Activated T-helper 2 cell treated with anti-CD3 and anti-CD28 coated beads, Interferon-gamma antibody, Interleukin-2, Interleukin-4, amounts not matched to agents 10 μg/mL and 5 μg/mL and 100 μg/mL, durations not matched to agents 14 hours and 24 hours and 36 hours (primary cell): Measurements from ENCODE around the gene CEP170. TPM values are rescaled to one million over a fixed set of nuclear protein-coding genes. Genes with fewer than 3 reads are reported as not detected.
"Not testable (repeated sequence)": the region's sequence is repeated elsewhere in the genome, so short reads cannot be mapped to it uniquely, and the experiment has no call there.

Experiments used
- DNase-seq: peaks from one replicate; pipeline ENCODE4 v3.0.0; 2021; ENCODE audit warnings: low spot score
- H3K27ac Mint-ChIP-seq: one replicate; pipeline ENCODE4 v1.8.0; 2021; ENCODE audit warnings: mixed read lengths
- H3K27me3 Mint-ChIP-seq: one replicate; pipeline ENCODE4 v1.8.0; 2021; ENCODE audit warnings: low read depth, mixed read lengths
- H3K36me3 Mint-ChIP-seq: one replicate; pipeline ENCODE4 v1.8.0; 2021; ENCODE audit warnings: low read depth, mixed read lengths
- H3K4me1 Mint-ChIP-seq: one replicate; pipeline ENCODE4 v1.8.0; 2021; ENCODE audit warnings: low read depth, mixed read lengths
- H3K4me3 Mint-ChIP-seq: one replicate; pipeline ENCODE4 v1.8.0; 2021; ENCODE audit warnings: low read depth, mild to moderate bottlenecking, moderate library complexity, mixed read lengths
- H3K9me3 Mint-ChIP-seq: one replicate; pipeline ENCODE4 v1.8.0; 2021; ENCODE audit warnings: mixed read lengths
- intact Hi-C: fragments of 100-400 bp; cut with micrococcal nuclease; formaldehyde crosslinking; loops from one replicate; pipeline ENCODE4 v1.15.1; 2023
- total RNA-seq: library from RNA; stranded (reverse); gene quantifications from 2 replicates; pipeline ENCODE4 v1.2.3, GENCODE V29; 2022

The CEP170 gene
- total RNA-seq, 1 donor from 2014 or later: 50.6 TPM

DNA sequence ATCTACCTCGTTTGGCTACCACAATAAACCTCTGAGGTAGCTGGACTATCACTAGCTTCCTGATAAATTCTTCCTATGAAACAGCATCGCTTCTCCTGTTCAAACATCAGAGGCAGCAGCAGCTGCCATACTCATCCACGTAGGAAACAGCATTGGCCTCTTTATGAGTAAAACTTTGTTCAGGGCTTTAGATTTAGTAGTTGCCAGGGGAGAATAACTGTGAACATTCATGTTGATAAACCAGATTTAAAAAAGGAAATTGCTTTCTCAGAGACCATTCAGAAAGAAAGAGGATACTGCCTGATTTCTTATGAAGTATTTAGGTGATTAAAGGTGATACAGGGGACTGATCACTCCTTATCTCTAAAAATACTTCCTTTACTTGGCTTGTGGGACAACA, 7.2 kb downstream of the CEP170 start:
- intact Hi-C loops: no loop called here
- Mint-ChIP-seq H3K4me3 (no peak overlapping the region), H3K27ac (no peak overlapping the region), H3K36me3 (peaks cover 27% of the 10 kb centered on the region), H3K4me1 (peaks cover 16% of the 10 kb centered on the region), H3K9me3 (peaks cover 3% of the 10 kb centered on the region), H3K27me3 (no peaks in the 10 kb centered on the region)
- no peak for DNase-seq

DNA sequence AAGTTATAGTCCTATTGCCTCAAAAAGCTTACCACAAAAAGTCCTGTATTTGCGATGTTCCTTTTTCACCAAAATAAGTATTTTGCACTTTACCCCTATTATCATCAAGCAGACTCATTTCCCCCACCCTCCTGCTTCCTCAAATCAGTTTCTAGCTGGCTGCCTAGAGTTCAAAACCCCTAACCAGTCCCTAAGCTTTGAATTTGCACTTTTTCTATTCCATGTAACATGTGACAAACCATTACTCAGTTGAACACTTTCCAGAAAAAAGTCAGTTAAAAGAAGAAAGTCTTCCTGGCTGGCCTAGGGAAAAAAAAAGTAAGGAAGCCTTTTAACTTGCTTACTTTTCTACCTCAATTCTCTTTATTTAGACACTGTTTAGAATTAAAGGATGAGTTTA, 8.2 kb downstream of the CEP170 start:
- Mint-ChIP-seq H3K4me3 (no peak overlapping the region), H3K27ac (no peak overlapping the region), H3K27me3 (no peaks in the 10 kb centered on the region), H3K4me1 (peaks cover 14% of the 10 kb centered on the region), H3K36me3 (peaks cover 33% of the 10 kb centered on the region), H3K9me3 (peaks cover 4% of the 10 kb centered on the region)
- intact Hi-C loops: no loop called here
- DNase-seq: no peak

DNA sequence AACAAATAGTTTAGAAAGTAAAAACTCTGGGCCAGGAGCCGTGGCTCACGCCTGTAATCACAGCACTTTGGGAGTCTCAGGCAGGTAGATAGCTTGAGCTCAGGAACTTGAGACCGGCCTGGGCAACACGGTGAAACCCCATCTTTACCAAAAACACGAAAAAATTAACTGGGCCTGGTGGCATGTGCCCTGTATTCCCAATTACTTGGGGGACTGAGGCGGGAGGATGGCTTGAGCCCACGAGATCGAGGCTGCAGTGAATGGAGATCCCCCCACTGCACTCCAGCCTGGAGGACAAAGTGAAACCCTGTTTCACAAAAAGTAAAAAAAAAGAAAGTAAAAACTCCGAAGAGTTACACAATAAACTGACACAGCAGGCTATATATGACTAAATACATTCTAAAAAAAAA, 10.6 kb downstream of the CEP170 start:
- H3K36me3 Mint-ChIP-seq: peaks cover 39% of the 10 kb centered on the region
- H3K27ac Mint-ChIP-seq: no peak overlapping the region
- no peak for DNase-seq
- H3K27me3 Mint-ChIP-seq: no peaks in the 10 kb centered on the region
- intact Hi-C loops: no loop called here
- H3K4me3 Mint-ChIP-seq: no peak overlapping the region
- peaks cover 11% of the 10 kb centered on the region for H3K4me1 Mint-ChIP-seq
- peaks cover 5% of the 10 kb centered on the region for H3K9me3 Mint-ChIP-seq

DNA sequence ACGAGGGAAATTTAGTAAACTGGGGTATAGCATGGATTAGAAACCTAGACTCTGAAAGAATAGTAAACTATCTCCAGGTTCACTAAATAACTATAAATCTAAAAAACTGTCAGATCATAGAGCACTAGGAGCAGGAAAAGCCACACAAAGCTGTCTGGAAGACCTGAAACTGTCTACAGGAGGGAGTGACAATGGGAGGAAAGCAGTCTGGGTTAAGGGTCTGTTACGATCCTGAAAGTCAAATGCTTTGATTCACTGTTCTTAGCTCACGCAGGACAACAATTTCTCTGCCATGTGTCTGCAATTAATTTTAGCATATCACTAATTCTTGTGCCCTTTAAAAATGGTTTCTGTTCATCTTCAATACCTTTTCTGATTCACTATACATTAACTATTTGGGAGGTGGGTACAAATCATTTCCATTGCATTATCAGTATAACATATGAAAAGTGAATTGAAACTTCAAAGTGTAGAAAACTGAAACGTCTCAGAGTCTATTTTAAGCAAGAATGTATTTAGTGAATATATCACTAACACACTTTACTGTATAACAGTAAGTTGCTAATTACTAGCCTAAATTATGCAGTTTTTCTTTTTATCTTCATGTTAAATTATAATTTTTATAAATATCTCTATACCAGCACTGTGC, 18.4 kb downstream of the CEP170 start:
- no peak overlapping the region for H3K27ac Mint-ChIP-seq

DNA sequence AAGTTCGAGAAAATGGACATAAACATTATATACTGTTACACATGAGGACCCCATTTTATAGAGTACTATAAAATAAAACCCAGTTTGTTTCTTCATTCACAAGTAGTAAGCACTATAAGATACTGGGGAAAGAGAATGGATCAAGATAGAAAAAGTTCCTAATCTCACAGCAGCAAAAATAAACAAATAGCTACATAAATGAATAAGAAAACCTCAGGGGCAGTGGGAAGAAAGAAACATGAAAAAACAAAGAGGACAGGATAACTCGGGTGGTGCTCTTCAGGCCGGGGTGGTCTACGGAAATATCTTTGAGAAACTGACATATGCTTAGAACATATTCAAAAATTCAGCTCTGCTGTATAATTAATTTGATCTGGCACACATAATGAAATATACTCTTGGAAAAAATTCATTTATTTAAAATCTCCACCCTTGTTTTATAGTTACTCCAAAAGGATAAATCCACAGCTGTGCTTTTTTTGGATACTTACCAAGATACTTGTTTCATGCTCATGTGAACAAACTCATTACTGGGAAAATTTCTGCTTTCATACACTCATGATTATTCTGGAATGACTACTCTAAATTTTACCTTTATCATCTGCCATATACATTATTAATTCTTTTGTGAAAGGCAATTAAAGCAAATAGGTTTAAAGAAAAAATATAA, 20.0 kb downstream of the CEP170 start:
- H3K27me3 Mint-ChIP-seq: no peaks in the 10 kb centered on the region
- H3K27ac Mint-ChIP-seq: no peak overlapping the region
- H3K9me3 Mint-ChIP-seq: peaks cover 42% of the 10 kb centered on the region
- H3K36me3 Mint-ChIP-seq: peaks cover 64% of the 10 kb centered on the region
- intact Hi-C loops: no loop called here
- no peaks in the 10 kb centered on the region for H3K4me1 Mint-ChIP-seq
- no peak overlapping the region for H3K4me3 Mint-ChIP-seq
- DNase-seq: no peak

More for the DNA sequence above, 18.4 kb downstream of the CEP170 start:
- H3K36me3 Mint-ChIP-seq: peaks cover 59% of the 10 kb centered on the region
- peaks cover 32% of the 10 kb centered on the region for H3K9me3 Mint-ChIP-seq
- H3K27me3 Mint-ChIP-seq: no peaks in the 10 kb centered on the region
- intact Hi-C loops: no loop called here
- DNase-seq: no peak
- no peaks in the 10 kb centered on the region for H3K4me1 Mint-ChIP-seq
- H3K4me3 Mint-ChIP-seq: no peak overlapping the region

DNA sequence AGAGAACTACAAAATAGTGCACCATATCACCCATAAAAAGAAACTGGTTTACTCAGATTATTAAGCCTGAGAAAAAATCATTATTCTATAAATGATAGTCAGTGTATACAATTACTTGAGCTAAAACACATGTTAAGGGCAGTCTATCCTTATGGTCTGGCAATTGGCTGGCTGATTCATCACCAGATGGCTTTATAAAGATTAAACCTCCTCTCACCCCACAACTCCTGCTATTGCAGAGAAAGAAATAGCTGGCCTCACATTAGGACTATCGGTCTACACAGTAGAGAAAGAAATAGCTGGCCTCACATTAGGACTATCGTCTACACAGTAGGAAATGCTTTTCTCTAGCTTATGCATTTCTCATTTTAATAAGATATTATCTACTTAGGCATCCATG, 21.2 kb downstream of the CEP170 start:
- Mint-ChIP-seq H3K4me3 (no peak overlapping the region), H3K36me3 (peaks cover 67% of the 10 kb centered on the region), H3K4me1 (no peaks in the 10 kb centered on the region), H3K9me3 (peaks cover 46% of the 10 kb centered on the region), H3K27me3 (no peaks in the 10 kb centered on the region), H3K27ac (no peak overlapping the region)
- intact Hi-C loops: no loop called here
- no peak for DNase-seq

DNA sequence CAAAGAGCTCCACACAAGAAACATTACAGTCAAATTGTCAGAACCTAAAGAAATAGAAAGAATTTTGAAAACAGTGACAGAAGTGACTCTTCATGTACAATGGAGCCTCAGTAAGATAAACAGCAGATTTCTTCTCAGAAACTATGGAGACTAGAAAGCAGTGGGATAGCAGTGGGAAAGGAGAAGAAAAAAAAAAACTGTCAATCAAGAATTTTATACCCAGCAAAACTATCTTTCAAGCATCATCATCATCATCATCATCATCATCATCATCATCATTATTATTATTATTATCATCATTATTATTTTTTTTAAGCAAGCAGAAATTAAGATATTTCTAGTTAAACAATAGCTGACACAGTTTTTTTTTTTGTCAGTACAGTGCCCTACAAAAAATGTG, 24.2 kb downstream of the CEP170 start:
- no peak overlapping the region for H3K27ac Mint-ChIP-seq
- intact Hi-C loops: no loop called here
- DNase-seq: no peak

DNA sequence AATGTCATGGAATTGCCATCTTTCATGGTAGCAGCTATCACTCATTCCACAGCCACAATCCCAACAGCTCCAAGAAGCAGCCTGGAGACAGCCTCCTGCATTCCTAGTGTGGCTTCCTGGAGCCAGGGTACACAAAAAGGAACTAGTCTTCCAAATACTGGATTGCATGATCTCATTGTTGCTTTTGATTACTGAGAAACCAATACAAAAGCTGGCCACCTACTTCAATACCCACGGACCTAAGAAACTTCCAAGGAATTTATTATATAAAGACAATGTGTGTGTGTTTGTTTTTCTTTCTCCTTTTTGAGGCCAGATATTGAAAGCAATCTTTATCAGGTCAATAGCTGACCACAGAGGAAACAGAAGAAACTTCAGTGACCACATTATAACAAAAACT, 25.6 kb downstream of the CEP170 start:
- peaks cover 48% of the 10 kb centered on the region for H3K36me3 Mint-ChIP-seq
- intact Hi-C loops: no loop called here
- no peak overlapping the region for H3K4me3 Mint-ChIP-seq
- no peaks in the 10 kb centered on the region for H3K4me1 Mint-ChIP-seq
- DNase-seq: no peak
- H3K9me3 Mint-ChIP-seq: peaks cover 45% of the 10 kb centered on the region
- H3K27me3 Mint-ChIP-seq: no peaks in the 10 kb centered on the region
- H3K27ac Mint-ChIP-seq: no peak overlapping the region

More for the DNA sequence above, 24.2 kb downstream of the CEP170 start:
- Mint-ChIP-seq H3K36me3 (peaks cover 53% of the 10 kb centered on the region), H3K9me3 (peaks cover 51% of the 10 kb centered on the region), H3K4me1 (no peaks in the 10 kb centered on the region), H3K27me3 (no peaks in the 10 kb centered on the region), H3K4me3 (no peak overlapping the region)

DNA sequence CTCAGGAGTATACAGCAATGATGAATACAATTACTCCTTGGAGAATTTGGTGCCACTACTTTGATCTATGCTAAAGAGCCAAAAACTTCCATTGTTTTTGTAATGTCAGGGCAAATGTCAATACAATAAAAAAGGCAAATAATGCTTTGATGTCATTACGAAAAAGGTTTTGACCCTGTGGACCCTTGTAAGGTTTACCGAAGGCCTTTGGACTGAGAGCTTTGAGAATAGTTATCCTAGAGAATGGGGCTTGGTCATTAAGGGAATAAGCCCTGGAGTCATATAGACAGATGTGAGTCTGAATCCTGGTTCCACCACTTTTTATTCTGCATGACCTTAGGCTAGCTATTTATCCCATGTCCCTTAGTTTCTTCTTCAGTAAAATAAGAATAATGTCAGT, 27.5 kb downstream of the CEP170 start:
- Mint-ChIP-seq H3K27ac (no peak overlapping the region), H3K27me3 (no peaks in the 10 kb centered on the region), H3K9me3 (peaks cover 32% of the 10 kb centered on the region), H3K4me1 (no peaks in the 10 kb centered on the region), H3K4me3 (no peak overlapping the region), H3K36me3 (peaks cover 50% of the 10 kb centered on the region)
- intact Hi-C loops: no loop called here
- DNase-seq: no peak

DNA sequence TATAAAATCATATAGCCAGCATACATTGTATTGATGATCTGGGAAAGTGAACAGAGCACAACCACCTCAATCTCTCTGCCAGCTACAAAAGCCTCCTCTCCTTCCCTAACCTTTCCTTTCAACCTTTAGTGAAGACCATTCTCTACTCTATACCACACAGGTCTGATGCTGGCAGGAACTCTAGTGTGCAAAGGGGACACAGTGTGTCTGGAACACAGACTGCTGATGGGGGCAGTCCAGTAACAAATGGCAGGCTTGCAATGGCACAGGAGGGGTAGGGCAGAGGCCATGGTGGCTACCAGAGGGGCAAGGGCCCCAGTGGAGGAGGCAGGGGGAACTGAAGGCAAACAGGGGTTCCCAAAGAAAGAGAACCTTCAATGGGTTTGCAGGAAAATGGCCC, 37.0 kb downstream of the CEP170 start:
- DNase-seq: no peak
- no peaks in the 10 kb centered on the region for H3K27me3 Mint-ChIP-seq
- H3K4me1 Mint-ChIP-seq: peaks cover 2% of the 10 kb centered on the region
- intact Hi-C loops: no loop called here
- H3K27ac Mint-ChIP-seq: no peak overlapping the region
- no peak overlapping the region for H3K4me3 Mint-ChIP-seq
- H3K36me3 Mint-ChIP-seq: peaks cover 53% of the 10 kb centered on the region
- H3K9me3 Mint-ChIP-seq: no peaks in the 10 kb centered on the region

DNA sequence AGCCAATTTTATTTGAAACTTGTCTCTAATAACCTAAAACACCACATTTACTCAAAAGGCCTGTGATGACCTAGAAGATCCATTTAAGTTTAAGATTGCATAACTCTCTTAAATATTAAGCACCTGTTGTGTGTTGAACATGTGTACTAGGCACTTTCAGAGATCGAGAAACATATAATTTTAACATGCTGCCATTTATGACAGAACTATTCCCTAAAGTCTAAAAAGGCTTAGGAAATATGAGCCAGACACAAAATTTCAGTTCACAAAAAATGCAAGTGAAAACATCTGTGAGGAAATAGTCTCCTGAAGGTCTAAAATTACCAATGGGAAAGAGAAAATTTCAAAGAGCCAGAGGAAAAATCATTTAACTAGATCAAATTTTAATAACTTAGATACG, 37.7 kb downstream of the CEP170 start:
- H3K36me3 Mint-ChIP-seq: peaks cover 48% of the 10 kb centered on the region
- no peak for DNase-seq
- H3K27ac Mint-ChIP-seq: no peak overlapping the region

DNA sequence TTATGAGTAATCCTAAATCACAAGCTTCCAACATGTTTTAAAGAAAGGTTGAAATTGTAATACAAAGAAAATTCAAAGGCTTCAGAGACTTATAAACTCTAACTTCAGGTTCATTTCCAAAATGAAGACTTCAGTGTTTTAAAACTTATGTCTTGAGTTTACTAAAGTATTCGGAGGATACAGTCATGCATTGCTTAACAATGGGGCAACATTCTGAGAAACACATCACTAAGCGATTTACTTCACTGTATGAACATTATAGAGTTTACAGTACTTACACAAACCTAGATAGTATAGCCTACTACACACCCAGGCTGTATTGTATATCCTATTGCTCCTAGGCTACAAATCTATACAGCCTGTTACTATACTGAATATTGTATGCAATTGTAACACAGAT, 38.3 kb downstream of the CEP170 start:
- no peak for DNase-seq
- H3K36me3 Mint-ChIP-seq: peaks cover 44% of the 10 kb centered on the region
- no peak overlapping the region for H3K27ac Mint-ChIP-seq
- no peaks in the 10 kb centered on the region for H3K9me3 Mint-ChIP-seq
- no peak overlapping the region for H3K4me3 Mint-ChIP-seq
- intact Hi-C loops: no loop called here
- peaks cover 2% of the 10 kb centered on the region for H3K4me1 Mint-ChIP-seq
- no peaks in the 10 kb centered on the region for H3K27me3 Mint-ChIP-seq

More for the DNA sequence above, 37.7 kb downstream of the CEP170 start:
- H3K4me1 Mint-ChIP-seq: peaks cover 2% of the 10 kb centered on the region
- H3K9me3 Mint-ChIP-seq: no peaks in the 10 kb centered on the region
- intact Hi-C loops: no loop called here
- no peak overlapping the region for H3K4me3 Mint-ChIP-seq
- H3K27me3 Mint-ChIP-seq: no peaks in the 10 kb centered on the region

DNA sequence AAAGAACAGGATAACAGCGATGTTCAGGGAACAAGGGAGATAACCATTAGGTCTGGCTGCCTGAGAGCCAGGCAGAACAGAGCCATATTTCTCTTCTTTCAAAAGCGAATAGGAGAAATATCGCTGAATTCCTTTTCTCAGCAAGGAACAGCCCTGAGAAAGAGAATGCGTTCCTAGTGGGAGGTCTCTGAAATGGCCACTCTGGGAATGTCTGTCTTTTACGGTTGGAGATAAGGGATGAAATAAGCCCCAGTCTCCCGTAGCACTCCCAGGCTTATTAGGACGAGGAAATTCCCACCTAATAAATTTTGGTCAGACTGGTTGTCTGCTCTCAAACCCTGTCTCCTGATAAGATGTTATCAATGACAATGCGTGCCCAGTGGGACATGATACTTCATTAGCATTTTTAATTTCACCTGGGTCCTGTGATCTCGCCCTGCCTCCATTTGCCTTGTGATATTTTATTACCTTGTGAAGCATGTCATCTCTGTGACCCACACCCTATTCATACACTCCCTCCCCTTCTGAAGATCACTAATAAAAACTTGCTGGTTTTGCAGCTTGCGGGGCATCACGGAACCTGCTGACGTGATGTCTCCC, 39.7 kb downstream of the CEP170 start:
- intact Hi-C loops, H3K4me1 Mint-ChIP-seq, DNase-seq, H3K4me3 Mint-ChIP-seq, H3K27ac Mint-ChIP-seq, H3K9me3 Mint-ChIP-seq, H3K27me3 Mint-ChIP-seq: not testable (repeated sequence)
- peaks cover 30% of the 10 kb centered on the region for H3K36me3 Mint-ChIP-seq
